HepG2 (cell line): Measurements from ENCODE around the gene NKAIN2. TPM values are rescaled to one million over a fixed set of nuclear protein-coding genes. Genes with fewer than 3 reads are reported as not detected.

Experiments
- ATAC-seq: fragments of 200-7000 bp; cut with Tn5 transposase; 3 replicates; pipeline ENCODE4 v1.9.1; 2020; ENCODE audit warnings: mild to moderate bottlenecking, moderate library complexity
- BruUV-seq: library from RNA; stranded (reverse); fragments of 400-500 nt; replicated peaks from 2 replicates; lab custom pipeline; 2021; lab: Mats Ljungman, UMichigan
- CTCF ChIA-PET: fragments of 300-600 bp; formaldehyde crosslinking; extraction: SDS; loops from one replicate; lab custom pipeline; 2021; ENCODE audit warnings: low total read pairs, inconsistent platforms, low intra/inter-chr PET ratio; lab: Yijun Ruan, JAX
- POLR2A ChIA-PET: fragments of 350-600 bp; sonication (Branson Sonifier 250); formaldehyde crosslinking; loops from one replicate; lab custom pipeline; 2020; ENCODE audit warnings: antibody characterized with exemption, inconsistent platforms; lab: Yijun Ruan, JAX
- DNase-seq: peaks from one replicate; pipeline ENCODE4 v3.0.0-alpha.2; 2015; ENCODE audit warnings: low spot score
- FAIRE-seq: peaks from 3 replicates; lab custom pipeline; 2011; peaks lifted over from hg19 to GRCh38; lab: Jason Lieb, UNC
- H2AFZ ChIP-seq: one replicate; pipeline ENCODE4 v1.6.1; 2011; ENCODE audit warnings: low read length, inconsistent platforms
- H3K27ac ChIP-seq: fragments of 300-600 bp; 3 replicates; pipeline ENCODE4 v1.8.0; 2011; ENCODE audit warnings: mixed run types, mild to moderate bottlenecking, mixed read lengths, low read length, inconsistent platforms; ENCODE audit not compliant: insufficient read depth; ENCODE audit errors: extremely low read length
- H3K27me3 ChIP-seq, 2 experiments: fragments of 200-600 bp in 1 of 2; 2 replicates in 1 of 2; 3 replicates in 1 of 2; pipeline versions ENCODE4 v1.6.0 to v1.8.0; 2011; ENCODE audit warnings: low read length in 2 of 2, mild to moderate bottlenecking in 2 of 2, moderate library complexity in 2 of 2, inconsistent platforms in 1 of 2; ENCODE audit not compliant: insufficient read depth in 2 of 2, control insufficient read depth in 1 of 2
- H3K36me3 ChIP-seq, 2 experiments: fragments of 200-600 bp in 1 of 2; replicated peaks in 1 of 2; 2 replicates in 1 of 2; 3 replicates in 1 of 2; pipeline versions ENCODE4 v1.5.1 to v1.8.0; 2011; ENCODE audit warnings: low read length in 2 of 2, inconsistent platforms in 1 of 2; ENCODE audit not compliant: insufficient read depth in 2 of 2, control insufficient read depth in 1 of 2
- H3K4me1 ChIP-seq: 2 replicates; pipeline ENCODE4 v1.5.1; 2012; ENCODE audit warnings: low read length, inconsistent platforms; ENCODE audit not compliant: insufficient read depth
- H3K4me2 ChIP-seq: 2 replicates; pipeline ENCODE4 v1.6.0; 2011; ENCODE audit warnings: low read depth, low read length, inconsistent platforms
- H3K4me3 ChIP-seq, 3 experiments: fragments of 200-600 bp in 1 of 3; sonication (generic), shearing (Covaris generic) in 1 of 3; replicated peaks in 1 of 3; 2 replicates each; pipeline ENCODE4 v1.5.1; 2011 to 2016; ENCODE audit warnings: low read length in 3 of 3, inconsistent platforms in 2 of 3, low read depth in 2 of 3, mild to moderate bottlenecking in 2 of 3, control low read depth in 1 of 3, mixed read lengths in 1 of 3; ENCODE audit not compliant: insufficient read depth in 1 of 3
- H3K79me2 ChIP-seq: one replicate; pipeline ENCODE4 v1.6.1; 2011; ENCODE audit warnings: low read length, inconsistent platforms; ENCODE audit not compliant: insufficient read depth
- H3K9ac ChIP-seq: 2 replicates; pipeline ENCODE4 v1.6.0; 2011; ENCODE audit warnings: mild to moderate bottlenecking, low read depth, low read length, inconsistent platforms; ENCODE audit not compliant: insufficient read depth
- H3K9me3 ChIP-seq: 2 replicates; pipeline ENCODE4 v1.5.1; 2012; ENCODE audit warnings: mild to moderate bottlenecking, low read length
- H4K20me1 ChIP-seq: 2 replicates; pipeline ENCODE4 v1.6.0; 2011; ENCODE audit warnings: inconsistent platforms, mild to moderate bottlenecking, low read length, moderate library complexity; ENCODE audit not compliant: insufficient read depth
- ZBTB46 ChIP-seq: sonication (generic); formaldehyde crosslinking; IDR thresholded peaks from 2 replicates; pipeline ENCODE4 v1.4.0; 2020; ENCODE audit warnings: mild to moderate bottlenecking, missing genetic modification reagents, borderline replicate concordance
- ZC3H13 ChIP-seq: sonication (generic); formaldehyde crosslinking; IDR thresholded peaks from 2 replicates; pipeline ENCODE4 v1.8.1; 2023; ENCODE audit warnings: mild to moderate bottlenecking, missing genetic modification reagents, moderate library complexity
- ZKSCAN5 ChIP-seq: sonication (generic); formaldehyde crosslinking; IDR thresholded peaks from 2 replicates; pipeline ENCODE4 v1.5.1; 2020; ENCODE audit warnings: mild to moderate bottlenecking, missing genetic modification reagents
- ZNF263 ChIP-seq: sonication (generic); formaldehyde crosslinking; IDR thresholded peaks from 2 replicates; pipeline ENCODE4 v1.4.0; 2020; ENCODE audit warnings: missing genetic modification reagents
- ZNF30 ChIP-seq: sonication (generic); formaldehyde crosslinking; IDR thresholded peaks from 2 replicates; pipeline ENCODE4 v1.5.0; 2020; ENCODE audit warnings: mild to moderate bottlenecking, missing genetic modification reagents
- ZNF326 ChIP-seq: sonication (generic); formaldehyde crosslinking; IDR thresholded peaks from 2 replicates; pipeline ENCODE4 v1.4.0; 2020; ENCODE audit warnings: missing genetic modification reagents, borderline replicate concordance
- WGBS: methylation state at CpG from one replicate; pipeline ENCODE4 v1.1.6; 2017; ENCODE audit warnings: low lambda C conversion rate; 5-methylcytosine and 5-hydroxymethylcytosine counted together
- in situ Hi-C: cut with HindIII; loops from 2 replicates; pipeline ENCODE4 v1.10.0; 2017; ENCODE audit warnings: low pct_unique_long_range_greater_than_20kb; ENCODE audit not compliant: extremely low pct_ligation_motif_present
- intact Hi-C: fragments of 100-400 bp; cut with micrococcal nuclease; formaldehyde crosslinking; loops from one replicate; pipeline ENCODE4 v1.10.0; 2022; ENCODE audit not compliant: unreplicated experiment
- polyA plus RNA-seq, 8 experiments: library from polyadenylated mRNA; depleted of rRNA in 3 of 8; stranded (reverse) in 7 of 8; unstranded in 1 of 8; fragments of >200 nt; fragmentation: Illumina TruSeq in 4 of 8; extraction: Trizol in 4 of 8; gene quantifications; 2 replicates each; pipeline versions ENCODE4 v1.2.1 to v1.2.3, GENCODE V29; 2011 to 2016; ENCODE audit warnings: low read depth in 4 of 8, missing spikeins in 1 of 8, mixed read lengths in 1 of 8; ENCODE audit not compliant: insufficient read depth in 1 of 8
- total RNA-seq, 5 experiments: library from RNA; depleted of rRNA; stranded (reverse); fragments of >200 nt; fragmentation: Illumina TruSeq; extraction: Trizol; gene quantifications; 2 replicates each; pipeline ENCODE4 v1.2.3, GENCODE V29; 2016; ENCODE audit warnings: low read depth in 1 of 5

The NKAIN2 gene
- total and polyA plus RNA-seq, 2 of the 13 experiments (the other 11 are each of a cell fraction or from before 2014, with no cell fraction given), result not detected

- TF ChIP-seq ZNF30, result no peak
Measured at GRCh38 chr6:124294574-124295200, 491.0 kb downstream of the NKAIN2 start (continued).

- intact Hi-C loops (no loop called here), in situ Hi-C loops (no loop called here)
- Histone ChIP-seq H4K20me1 (no peaks in the 10 kb centered on the region), H3K4me1 (no peaks in the 10 kb centered on the region), H2AFZ (no peak overlapping the region), H3K79me2 (no peaks in the 10 kb centered on the region), H3K9me3 (peaks cover 25% of the 10 kb centered on the region), H3K27me3 (no peaks in the 10 kb centered on the region), H3K4me3 (no peak overlapping the region), H3K9ac (no peak overlapping the region), H3K4me2 (0 out of 2 replicates have a peak overlapping the region, but pooled peaks have one; percentile 3), H3K36me3 (no peaks in the 10 kb centered on the region), H3K27ac (no peak overlapping the region)
- POLR2A ChIA-PET, result no interaction called here
- no peak for ATAC-seq
- FAIRE-seq, result no peak
- CTCF ChIA-PET, result no interaction called here
- WGBS, result under 1% methylated on average over 6 of the region's 6 CpGs
- no peak for DNase-seq
- TF ChIP-seq ZNF326 (CRISPR knock-in tag) (no peak), ZC3H13 (CRISPR knock-in tag) (no peak), ZNF263 (CRISPR knock-in tag) (no peak), ZKSCAN5 (CRISPR knock-in tag) (no peak), ZBTB46 (CRISPR knock-in tag) (no peak)
- BruUV-seq, result no TSS peak
Measured at GRCh38 chr6:124297507-124297906, 493.8 kb downstream of the NKAIN2 start.
